GM13976 (cell line): ENCODE data around the gene ABCA7.

ENCODE experiments used
- DNase-seq: peaks from one replicate; pipeline ENCODE4 v3.0.0; 2012; ENCODE audit warnings: low spot score
- CTCF ChIP-seq: IDR thresholded peaks from 2 replicates; pipeline ENCODE4 v1.5.1; 2012; ENCODE audit warnings: borderline replicate concordance, mild to moderate bottlenecking; ENCODE audit not compliant: insufficient read depth; ENCODE audit errors: extremely low read depth, missing control alignments, control extremely low read depth
- in situ Hi-C: fragments of 300-500 bp; cut with MboI; formaldehyde crosslinking; loops from one replicate; pipeline ENCODE4 v1.12.0; 2022; ENCODE audit warnings: low sequenced_read_pairs, mixed read lengths, inconsistent platforms; ENCODE audit not compliant: unreplicated experiment

The ABCA7 gene

GRCh38 chr19:1014161-1015060 lies 25.5 kb upstream of the ABCA7 start:
- no peak for DNase-seq
- in situ Hi-C loops: no loop called here
- TF ChIP-seq CTCF: no peak

- no peak for TF ChIP-seq CTCF
- no peak for DNase-seq
- in situ Hi-C loops: no loop called here
Measured at GRCh38 chr19:1015061-1015781, 24.7 kb upstream of the ABCA7 start.

- DNase-seq: no peak
- TF ChIP-seq CTCF: no peak
- in situ Hi-C loops: no loop called here
Measured at GRCh38 chr19:1015782-1016646, 23.9 kb upstream of the ABCA7 start.

GRCh38 chr19:1016647-1017114 lies 23.2 kb upstream of the ABCA7 start:
- no peak for DNase-seq
- in situ Hi-C loops: no loop called here
- TF ChIP-seq CTCF: no peak

GRCh38 chr19:1017115-1017905 lies 22.6 kb upstream of the ABCA7 start:
- in situ Hi-C loops: no loop called here
- DNase-seq: no peak
- TF ChIP-seq CTCF: no peak
